Left lobe of liver (tissue), 2 donors: ENCODE measurements around the gene AHDC1. TPM values are rescaled to one million over a fixed set of nuclear protein-coding genes. Genes with fewer than 3 reads are reported as not detected.

Source experiments
- ATAC-seq: fragments of 200-7000 bp; cut with Tn5 transposase; one replicate; pipeline ENCODE4 v1.9.1; 2020; ENCODE audit warnings: mild to moderate bottlenecking, moderate library complexity
- DNase-seq: peaks from one replicate; pipeline ENCODE4 v3.0.0-alpha.2; 2020; ENCODE audit warnings: low spot score
- total RNA-seq: library from RNA; stranded (reverse); gene quantifications from one replicate; pipeline ENCODE4 v1.2.1, GENCODE V29; 2021
- donor health status: DM: no; HTN: no; CAD: no; lungs with moderate emphysema.
- donor health status: DM: no; HTN: yes; CAD: no.

The AHDC1 gene
- total RNA-seq, 1 donor from 2014 or later: 20.0 TPM

DNA sequence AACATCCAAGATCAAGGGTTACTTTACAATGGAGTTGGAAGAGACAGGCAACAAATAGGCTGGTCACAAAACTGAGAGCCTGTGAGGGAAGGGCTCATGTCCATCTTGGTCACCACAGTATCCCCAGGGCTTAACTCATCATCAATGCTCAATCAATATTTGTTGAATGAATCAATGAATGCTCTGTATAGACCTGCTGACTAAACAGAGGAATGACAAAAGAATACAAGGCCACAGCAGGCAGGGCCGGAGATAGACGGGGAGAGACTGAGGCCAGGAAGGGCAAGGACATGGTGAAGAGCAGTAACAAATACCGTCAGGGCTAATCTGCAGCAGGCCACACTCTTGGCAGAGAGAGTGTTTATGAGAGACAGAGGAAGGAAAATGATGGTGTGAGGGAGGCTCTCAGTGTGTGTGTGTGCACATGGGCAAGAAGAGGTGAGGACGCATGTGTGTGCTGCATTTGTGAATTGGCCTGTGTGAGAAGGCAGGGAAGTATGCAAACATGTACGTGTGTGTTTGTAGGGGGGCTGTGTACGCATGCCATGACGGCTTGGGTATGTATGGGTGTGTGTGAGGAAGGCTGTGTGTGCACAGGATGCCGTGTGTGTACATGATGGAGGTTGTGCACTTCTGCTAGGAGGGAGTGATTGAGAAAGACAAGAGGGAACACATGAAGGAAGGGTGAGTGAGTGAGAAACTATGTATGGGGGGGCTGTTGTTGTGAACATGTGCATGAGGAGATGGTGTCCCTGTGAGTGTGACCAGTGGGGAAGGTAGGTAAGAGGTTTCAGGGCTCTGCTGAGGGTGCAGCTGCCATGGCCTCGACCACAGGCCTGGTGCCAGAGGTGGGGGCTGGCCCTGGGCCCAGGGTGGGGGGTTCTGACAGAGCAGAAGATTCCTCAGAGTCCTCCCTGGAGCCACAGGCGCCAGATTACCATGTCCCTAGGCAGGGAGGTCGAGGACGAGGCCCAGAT is 15.4 kb downstream of the AHDC1 start:
- DNase-seq (no peak), ATAC-seq (peak; percentile 33)

DNA sequence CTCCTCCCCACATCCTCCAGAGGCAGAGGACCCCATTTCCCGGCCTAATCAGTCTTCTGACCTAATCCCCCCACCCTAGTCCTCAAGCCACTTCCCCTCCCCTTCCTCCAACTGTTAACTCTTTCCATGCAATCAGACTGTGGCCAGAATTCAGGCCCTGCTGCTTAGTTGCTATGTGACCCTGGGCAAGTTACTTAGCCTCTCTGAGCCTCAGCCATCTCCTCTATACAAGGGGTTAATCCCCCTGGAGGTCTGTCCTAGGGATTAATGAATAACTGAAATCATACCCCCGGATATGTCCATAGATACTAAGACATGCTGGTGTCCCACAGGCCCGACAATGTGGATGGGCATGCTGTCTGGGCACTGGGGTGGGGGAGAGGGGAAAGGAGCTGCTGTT is 18.3 kb downstream of the AHDC1 start:
- no peak for ATAC-seq
- DNase-seq: no peak

DNA sequence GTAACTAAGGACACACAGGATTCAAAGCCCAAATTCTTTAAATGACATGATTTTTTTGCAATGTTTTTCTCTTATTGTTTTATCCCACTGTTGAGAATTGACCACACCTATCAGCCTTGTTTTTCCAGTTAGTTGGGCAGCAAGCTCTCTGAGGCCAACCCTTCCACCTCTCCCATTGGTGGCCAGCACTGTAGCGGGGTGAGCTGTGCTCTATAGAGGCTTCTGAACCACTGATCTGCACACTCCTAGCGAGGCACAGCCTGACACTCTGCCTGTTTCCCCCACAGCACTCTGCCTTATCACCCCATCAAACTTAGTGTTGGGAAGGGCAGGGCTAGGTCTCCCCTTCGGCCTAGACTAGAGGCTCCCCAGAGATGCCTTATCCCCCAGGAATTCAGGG is 19.5 kb downstream of the AHDC1 start:
- DNase-seq (no peak), ATAC-seq (no peak)

DNA sequence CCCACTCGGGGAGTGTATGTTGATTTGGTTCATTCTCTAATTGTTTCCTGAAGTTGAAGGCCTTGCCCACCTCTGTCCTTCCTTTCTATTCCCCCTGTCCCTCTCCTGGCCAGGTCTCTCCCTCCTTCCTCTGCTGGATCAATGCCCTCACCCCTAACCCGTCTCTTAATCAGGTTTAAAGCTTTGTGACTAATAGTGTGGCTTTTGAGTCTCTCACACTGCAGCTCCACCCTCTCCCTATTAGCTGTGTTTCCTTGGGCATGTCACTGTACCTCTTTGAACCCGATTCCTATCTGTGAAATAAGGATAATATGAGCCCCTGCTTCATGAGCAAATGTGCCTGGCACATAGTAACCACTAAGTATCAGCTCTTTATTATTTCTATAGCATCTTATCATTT is 20.5 kb downstream of the AHDC1 start:
- ATAC-seq (no peak), DNase-seq (no peak)

DNA sequence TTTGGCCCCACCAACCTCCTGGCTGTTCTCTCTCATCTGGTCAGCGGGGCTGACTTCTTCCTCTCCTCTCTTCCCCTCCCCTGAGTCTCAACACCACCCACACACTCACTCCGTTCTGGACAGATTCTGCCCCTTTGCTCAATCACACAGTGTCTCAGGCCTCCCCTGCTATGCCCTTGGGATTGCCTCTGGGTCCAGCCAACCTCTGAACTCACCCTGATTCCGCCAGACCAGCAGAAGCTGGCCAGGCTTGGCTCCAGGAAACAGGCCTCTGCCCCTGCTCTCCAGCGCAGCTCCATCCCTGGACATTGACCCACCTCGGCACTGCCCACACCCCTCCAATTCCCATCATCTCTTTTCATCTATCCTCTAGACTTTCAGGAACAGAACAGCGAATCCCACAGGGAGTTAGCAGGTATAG is 22.1 kb downstream of the AHDC1 start:
- peak; percentile 88 for DNase-seq
- peak; percentile 96 for ATAC-seq

DNA sequence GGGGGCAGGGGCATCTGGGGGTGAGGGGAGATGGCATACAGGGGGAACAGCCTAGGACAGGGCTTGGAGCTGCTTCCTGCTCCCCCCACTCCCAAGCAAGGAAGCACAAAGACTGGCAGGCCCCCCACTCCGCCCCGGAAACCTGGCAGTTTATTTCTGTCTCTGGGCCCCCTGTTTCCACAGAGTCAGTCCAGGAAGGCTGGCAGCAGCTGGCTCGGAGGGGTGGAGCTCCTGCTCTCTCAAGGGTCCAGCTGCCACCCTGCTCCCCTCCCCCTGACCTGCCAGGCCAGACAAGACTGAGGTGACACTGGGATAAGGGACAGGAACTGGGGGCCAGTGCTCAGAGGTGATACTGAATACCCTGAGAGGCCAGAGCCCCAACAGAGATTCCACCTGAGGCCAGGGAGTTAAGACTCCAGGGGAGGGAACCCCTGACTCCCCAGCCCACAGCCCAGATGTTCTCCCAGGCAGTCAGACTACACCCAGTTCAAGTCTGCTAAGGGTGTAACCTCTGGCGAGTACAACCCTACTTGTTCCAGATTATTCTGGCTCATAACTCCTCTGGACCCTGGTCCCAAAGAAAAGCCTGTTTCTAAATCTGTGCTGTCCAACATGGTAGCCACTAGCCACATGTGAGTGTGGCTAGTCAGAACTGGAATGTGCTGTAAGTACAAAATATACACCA is 26.3 kb downstream of the AHDC1 start:
- ATAC-seq: no peak
- no peak for DNase-seq

DNA sequence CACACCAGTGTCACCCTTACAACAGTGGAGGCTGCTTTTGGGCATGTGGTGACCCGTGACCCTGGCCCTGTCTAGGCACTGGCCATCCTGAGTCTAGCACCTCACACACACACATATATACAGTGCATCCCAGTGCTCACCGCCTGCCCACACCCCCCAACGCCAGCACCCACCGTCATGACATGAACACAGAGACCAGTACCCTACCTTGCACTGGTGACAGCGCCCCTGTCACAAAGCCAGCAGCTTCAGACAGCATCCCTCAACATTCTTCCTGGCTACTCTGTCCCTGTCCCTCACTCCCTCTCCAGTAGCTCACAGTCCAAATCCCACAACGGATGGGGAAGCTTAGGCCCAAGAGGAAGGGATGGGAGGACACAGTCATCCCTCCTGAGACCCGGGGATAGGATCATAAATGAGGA is 27.1 kb downstream of the AHDC1 start:
- ATAC-seq: no peak
- DNase-seq: no peak

DNA sequence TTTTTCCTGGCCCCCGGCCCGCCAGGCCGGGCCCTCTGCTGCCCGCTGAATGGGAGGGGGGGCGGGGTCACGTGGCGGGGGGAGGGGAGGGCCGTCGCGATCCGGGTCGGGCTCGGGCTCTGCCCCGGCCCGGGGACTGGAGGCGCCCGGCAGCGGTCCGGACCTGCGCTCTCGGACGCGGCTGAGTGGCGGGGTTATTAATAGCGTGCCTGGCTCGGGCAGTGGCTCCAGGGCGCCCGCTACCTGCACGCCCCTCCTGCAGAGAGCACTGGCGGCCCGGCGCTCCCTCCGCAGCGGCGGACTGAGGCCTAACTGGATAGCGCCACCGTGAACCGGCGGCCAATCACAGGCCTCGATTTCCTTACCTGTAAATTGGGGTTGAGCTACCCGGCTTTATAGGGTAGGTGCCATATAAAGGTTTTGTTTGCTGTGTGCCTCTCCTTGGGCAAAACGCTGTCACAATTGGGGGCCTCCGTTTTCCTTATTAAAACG is 28.1 kb downstream of the AHDC1 start:
- ATAC-seq (peak; percentile 77), DNase-seq (peak; percentile 69)

DNA sequence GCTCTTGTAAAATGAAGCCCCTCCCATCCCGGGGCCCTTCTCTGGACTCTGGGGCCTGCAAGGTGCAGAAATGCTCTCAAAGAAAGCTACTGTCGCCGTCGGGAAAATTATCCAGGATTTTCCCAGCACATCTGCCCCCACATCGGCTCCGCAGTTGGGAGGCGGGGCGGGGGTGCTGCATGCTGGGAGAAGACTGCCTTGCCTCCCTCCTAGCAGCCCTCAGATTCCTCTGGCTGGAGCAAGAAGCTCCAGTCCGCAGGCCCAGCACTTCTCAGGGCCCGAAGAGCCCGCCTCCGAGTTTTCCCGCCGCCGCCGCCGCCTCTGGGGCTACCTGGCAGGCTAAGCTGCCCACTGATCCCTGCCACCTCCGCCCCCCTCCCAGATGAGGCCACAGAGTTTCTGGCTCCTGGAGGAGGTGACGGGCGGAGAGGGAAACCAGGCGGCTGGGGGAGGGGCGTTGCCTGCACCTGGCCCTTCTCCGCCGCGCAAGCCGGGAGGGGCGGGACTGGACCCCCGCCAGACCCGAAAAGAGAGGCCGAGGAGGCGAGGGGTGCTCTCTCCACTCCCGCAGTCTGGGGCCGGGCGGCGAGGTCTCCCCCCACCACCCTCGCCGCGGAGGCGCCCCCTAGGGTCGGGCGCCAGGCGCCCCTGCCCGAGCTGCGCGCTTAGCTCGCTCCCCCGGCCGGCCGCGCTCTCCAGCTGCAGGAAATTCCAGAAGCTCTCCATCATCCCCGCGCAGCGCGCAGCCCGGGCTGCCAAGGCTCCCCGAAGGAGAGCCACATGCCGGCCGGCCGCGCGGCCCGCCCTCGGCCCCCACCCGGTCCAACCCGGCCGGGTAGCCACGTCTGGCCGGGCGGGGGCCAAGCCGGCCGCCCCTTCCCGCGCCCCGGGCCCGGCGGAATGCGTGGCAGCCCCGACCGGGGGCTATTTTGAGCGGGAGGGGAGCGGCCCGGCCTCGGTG is 28.8 kb downstream of the AHDC1 start:
- no peak for DNase-seq

DNA sequence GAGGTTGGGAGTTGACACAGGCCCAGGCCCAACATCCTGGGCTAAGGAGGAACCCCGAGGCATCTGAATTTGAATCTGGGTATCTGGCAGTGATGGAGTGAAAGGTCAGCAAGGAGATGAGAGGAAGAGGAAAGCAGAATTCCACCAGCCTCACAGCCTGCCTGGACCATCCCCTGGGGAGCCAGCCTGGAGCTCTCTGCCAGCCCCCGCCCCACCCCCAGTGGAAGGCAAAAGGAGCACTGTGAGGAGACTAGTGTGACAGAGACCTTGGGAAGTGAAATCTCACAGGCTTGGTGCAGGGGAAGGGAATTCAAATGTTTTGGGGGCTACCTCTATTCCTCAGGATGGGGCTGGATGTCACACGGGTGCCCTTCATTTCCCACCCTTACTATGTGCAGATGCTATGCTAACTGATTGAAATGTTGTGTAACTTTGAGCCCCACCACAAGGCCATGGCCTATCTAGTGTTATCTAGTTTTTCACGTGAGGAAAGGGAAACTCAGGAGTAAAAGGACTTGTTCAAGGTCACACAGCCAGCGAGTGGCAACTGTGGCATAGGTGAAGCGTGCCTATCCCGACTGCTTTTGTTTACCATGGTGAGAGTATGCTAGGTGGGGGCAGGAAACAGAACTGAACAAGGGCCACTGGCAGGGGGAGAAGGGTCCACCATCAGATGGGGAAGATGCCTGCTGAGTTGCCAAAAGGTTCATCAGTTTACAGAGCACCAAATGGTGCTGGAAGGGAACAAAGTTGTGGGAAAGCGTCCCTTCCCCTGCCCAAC is 29.8 kb downstream of the AHDC1 start:
- DNase-seq (no peak), ATAC-seq (no peak)

More for the DNA sequence above, 28.8 kb downstream of the AHDC1 start:
- ATAC-seq: peak; percentile 47

DNA sequence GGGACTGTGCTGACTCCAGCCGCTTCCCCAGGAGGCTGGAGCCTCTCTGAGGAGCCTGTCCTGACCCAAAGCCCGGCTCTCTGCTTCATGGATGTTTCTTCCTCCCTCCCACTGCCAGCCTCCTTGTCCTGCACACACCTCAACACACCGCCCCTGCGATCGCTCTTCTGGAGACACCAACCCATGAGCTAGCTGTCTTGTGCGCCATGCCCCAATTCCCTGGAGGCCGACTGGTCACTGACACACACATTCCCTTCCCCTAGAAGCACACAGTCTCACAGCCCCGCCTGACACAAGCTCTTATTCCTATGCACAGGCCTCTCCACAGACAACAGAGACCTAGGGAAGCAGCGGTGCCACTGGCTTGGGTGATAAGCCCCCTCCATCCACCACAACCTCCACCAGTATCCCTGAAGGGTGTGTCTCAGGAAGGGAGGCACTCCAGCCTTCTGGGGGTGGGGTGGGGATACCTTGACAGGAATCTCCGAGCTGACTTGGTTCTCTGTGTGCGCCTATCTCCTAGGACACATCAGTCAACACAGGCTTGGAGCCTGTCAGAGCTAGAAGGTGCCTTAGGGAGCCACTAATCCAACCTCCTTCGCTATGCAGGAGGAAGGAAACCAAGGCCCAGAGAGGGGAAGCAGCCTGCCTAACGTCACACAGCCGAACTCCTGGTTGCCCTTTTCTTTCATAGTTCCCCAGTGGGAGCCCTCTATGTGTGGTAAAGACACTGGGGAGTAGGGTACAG is 31.1 kb downstream of the AHDC1 start:
- ATAC-seq (no peak), DNase-seq (no peak)

DNA sequence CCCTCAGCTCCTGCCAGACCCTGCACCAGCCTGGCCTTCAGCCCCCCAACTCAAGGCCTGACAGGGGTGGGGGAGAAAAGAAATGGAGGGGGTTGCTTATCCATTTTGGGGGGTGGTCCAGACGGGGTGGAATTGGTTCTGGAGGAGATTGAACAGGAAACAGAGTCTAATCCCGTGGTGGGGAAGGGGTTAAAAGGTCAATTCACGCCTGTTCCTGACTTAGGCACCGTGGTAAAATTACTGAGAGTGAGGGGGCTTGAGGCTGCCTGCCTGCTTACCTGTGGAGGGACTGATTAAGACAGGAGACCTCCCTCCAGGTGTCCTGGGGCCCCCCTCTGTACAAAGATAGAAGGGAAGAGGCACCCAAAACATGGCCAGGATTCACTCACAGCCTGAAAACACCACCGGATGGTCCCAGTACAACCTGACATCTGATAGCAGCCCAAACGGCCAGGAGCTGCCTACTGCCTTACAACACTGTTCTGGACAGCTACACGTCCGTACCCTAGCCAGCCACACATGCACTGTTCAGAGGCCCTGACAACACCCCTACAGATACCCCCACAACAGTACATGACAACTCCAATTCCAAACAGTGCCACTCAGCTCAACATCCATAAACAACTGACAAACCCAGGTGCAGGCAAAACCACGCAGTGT is 31.8 kb downstream of the AHDC1 start:
- DNase-seq (no peak), ATAC-seq (no peak)

DNA sequence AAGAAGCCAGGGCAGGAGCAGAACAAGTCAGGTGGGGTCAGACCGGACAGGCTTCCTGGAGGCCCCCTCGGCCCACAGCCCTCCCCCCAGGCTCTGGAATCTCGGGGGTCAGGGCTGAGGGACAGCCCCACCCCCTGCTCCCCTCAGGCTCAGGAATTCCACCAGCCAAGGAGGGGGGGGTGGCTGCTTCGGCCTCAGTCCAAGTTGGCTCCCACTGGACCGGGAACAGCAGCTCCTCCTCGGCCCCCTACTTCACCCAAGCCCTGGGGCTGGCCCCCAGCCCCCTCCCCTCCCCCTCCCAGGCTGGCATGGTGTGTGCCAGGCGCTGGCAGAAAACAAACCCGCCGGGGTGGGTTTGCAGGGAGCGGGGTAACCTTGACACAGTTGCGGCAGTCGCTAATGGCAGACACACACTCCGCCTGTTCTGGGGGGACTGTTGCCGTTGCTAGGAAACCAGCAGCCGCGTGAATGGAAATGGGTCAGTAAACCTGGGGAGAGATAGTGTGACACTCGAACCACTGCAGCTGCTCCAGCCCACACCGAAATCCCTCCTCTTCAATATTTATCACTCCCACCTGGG is 32.4 kb downstream of the AHDC1 start:
- DNase-seq: no peak
- no peak for ATAC-seq

DNA sequence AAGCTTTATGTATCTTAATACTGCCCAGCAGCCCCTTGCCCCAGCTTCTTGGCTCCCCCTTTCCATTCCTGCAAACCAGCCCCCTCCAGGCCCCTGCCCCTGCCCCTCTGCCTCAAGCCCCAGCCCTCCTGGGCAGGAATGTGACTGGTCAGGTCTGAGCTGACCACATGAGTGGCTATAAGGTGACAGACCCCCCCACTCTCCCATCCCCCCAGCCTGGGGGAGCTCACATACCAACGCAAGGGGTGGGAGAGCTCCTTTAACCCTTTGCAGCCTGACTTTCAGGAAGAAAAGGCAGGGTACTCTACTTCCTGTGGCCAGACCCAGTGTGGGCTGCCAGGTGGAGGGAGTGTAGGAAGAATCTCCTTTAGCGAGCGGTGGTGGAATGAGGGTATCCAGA is 33.2 kb downstream of the AHDC1 start:
- DNase-seq (no peak), ATAC-seq (no peak)

DNA sequence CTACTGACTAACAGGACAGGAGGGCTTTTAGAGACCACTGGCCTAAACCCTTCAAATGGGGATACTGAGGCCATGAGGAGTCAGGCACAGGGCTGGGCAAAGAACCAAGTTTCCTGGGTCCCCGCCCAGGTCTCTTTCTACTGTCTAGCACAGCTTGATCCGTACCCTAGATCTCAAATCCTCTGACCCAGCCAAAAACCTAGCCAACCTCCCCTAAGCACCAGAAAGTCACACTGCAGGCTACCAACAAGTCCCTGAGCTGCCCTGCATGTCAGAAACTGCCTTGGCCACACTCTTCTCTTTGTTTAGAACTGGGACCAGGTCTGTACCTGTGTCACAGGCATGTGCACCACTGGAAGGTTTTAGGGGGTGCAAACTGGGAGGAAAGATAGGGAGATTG is 33.6 kb downstream of the AHDC1 start:
- ATAC-seq (no peak), DNase-seq (no peak)

DNA sequence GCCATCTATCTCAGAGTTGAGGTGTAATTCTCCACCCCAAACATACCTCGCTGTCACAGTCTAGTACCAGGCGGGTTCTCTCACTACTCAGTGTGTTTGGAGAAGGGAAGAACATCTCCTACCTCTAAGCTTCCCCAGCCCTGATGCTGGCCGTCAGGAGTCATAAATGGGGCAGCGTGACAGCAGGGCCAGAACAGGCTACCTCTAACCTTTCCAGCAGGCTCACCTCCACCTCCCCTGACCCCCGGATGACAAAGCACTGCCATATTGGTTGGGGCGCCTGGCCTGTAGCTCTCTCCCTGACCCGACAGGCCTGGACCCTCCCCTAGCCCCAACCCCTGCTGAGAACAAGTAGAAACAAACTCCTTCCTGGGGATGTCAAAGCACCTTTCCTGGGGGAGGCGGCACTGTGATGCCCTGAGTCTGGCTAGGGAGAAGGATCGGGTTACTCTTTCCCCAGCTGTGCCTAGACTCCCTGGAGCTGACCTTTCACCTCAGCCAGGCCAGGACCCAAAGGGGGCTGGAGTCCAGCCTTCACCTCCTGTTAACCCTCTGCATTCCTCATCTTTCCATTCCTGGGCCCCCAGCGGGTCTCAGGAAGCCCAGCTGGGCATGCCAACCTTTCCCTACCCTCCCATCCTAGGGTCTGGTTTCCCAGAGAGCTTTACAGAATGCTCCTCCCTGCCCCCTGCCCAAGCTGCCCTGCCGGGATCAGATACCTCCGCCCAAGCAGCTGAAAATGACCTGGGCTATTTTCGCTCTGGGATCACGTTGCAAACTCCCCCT is 34.2 kb downstream of the AHDC1 start:
- DNase-seq (no peak), ATAC-seq (no peak)

DNA sequence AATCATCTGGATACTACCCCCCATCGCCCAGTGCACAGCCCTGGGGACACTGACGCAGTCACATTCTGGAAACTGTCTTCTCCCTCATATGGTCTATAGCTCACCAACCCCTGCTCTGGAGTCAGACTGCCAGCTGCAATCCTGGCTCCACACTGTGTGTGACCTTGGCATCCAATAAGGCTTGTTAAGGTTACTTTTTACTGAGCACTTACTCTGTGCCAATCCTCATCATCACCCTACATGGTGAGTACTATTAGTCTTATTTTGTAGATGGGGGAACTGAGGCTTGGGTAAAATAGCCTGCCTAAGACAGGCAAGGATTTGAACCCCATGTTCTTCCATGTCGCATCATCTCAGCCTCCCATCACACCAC is 34.9 kb downstream of the AHDC1 start:
- ATAC-seq: peak; percentile 8
- DNase-seq: no peak
